A673 (cell line): ENCODE results near the gene KAZN. TPM values are rescaled to one million over a fixed set of nuclear protein-coding genes. Genes with fewer than 3 reads are reported as not detected.

ENCODE experiments used
- BruUV-seq: library from RNA; stranded (reverse); fragments of 400-500 nt; replicated peaks from 2 replicates; lab custom pipeline; 2021; lab: Mats Ljungman, UMichigan
- CTCF ChIA-PET: fragments of 300-600 bp; sonication (Branson Sonifier 250); formaldehyde crosslinking; loops from one replicate; lab custom pipeline; 2022; ENCODE audit warnings: antibody characterized with exemption; lab: Charles Lee
- POLR2A ChIA-PET: fragments of 300-600 bp; sonication (Branson Sonifier 250); formaldehyde crosslinking; loops from one replicate; lab custom pipeline; 2022; ENCODE audit warnings: antibody characterized with exemption; ENCODE audit not compliant: low non-redundant PET; lab: Charles Lee
- DNase-seq: peaks from one replicate; pipeline ENCODE4 v3.0.0-alpha.2; 2015; ENCODE audit warnings: low spot score
- H3K27ac ChIP-seq: fragments of 200-600 bp; sonication (generic); 2 replicates; pipeline ENCODE4 v1.5.1; 2016; ENCODE audit warnings: mixed run types, low read depth, mild to moderate bottlenecking, mixed read lengths, antibody characterized with exemption, low read length; ENCODE audit not compliant: poor library complexity, severe bottlenecking
- H3K27me3 ChIP-seq: fragments of 200-600 bp; sonication (generic); replicated peaks from 2 replicates; pipeline ENCODE4 v1.6.1; 2017; ENCODE audit warnings: mixed run types, low read depth, mild to moderate bottlenecking, mixed read lengths, antibody characterized with exemption, low read length; ENCODE audit not compliant: insufficient read depth, poor library complexity
- H3K36me3 ChIP-seq: fragments of 200-600 bp; sonication (generic); 2 replicates; pipeline ENCODE4 v1.6.1; 2016; ENCODE audit warnings: mixed run types, mild to moderate bottlenecking, mixed read lengths, antibody characterized with exemption, low read length; ENCODE audit not compliant: insufficient read depth, poor library complexity, severe bottlenecking
- H3K4me1 ChIP-seq: fragments of 200-600 bp; sonication (generic); 2 replicates; pipeline ENCODE4 v1.6.1; 2017; ENCODE audit warnings: mixed run types, mild to moderate bottlenecking, mixed read lengths, antibody characterized with exemption, low read length; ENCODE audit not compliant: insufficient read depth, poor library complexity, severe bottlenecking
- H3K4me3 ChIP-seq: fragments of 200-600 bp; sonication (generic); 2 replicates; pipeline ENCODE4 v1.5.1; 2016; ENCODE audit warnings: low read depth, mixed run types, mild to moderate bottlenecking, mixed read lengths, low read length; ENCODE audit not compliant: poor library complexity, severe bottlenecking
- H3K9me3 ChIP-seq: fragments of 200-600 bp; sonication (generic); 2 replicates; pipeline ENCODE4 v1.6.1; 2016; ENCODE audit warnings: mixed run types, low read depth, mild to moderate bottlenecking, mixed read lengths, antibody characterized with exemption, low read length; ENCODE audit not compliant: poor library complexity, severe bottlenecking
- EZH2 ChIP-seq: fragments of 200-600 bp; sonication (generic); IDR thresholded peaks from 2 replicates; pipeline ENCODE4 v1.6.1; 2017; ENCODE audit warnings: borderline replicate concordance, low read depth, mild to moderate bottlenecking, mixed read lengths, antibody characterized with exemption, low read length; ENCODE audit not compliant: poor library complexity, severe bottlenecking
- intact Hi-C: fragments of 100-400 bp; cut with micrococcal nuclease; formaldehyde crosslinking; loops from one replicate; pipeline ENCODE4 v1.10.0; 2022; ENCODE audit not compliant: unreplicated experiment
- total RNA-seq: library from RNA; stranded (reverse); gene quantifications from 2 replicates; pipeline ENCODE4 v1.2.3, GENCODE V29; 2021
- TF ChIP-seq, protein P1 (sequence below): fragments of 300-800, 200-600 bp; sonication (generic); conservative IDR thresholded peaks from 2 replicates; pipeline ENCODE4 v1.5.1; 2017; ENCODE audit warnings: low read depth, mild to moderate bottlenecking, antibody characterized with exemption, low read length, moderate library complexity, mixed read lengths

The KAZN gene
- total RNA-seq, 1 experiment from 2014 or later = 8.0 TPM

- H3K27ac ChIP-seq = no peak overlapping the region
- no peak overlapping the region for H3K4me3 ChIP-seq
- DNase-seq = no peak
- TF ChIP-seq, protein P1, sequence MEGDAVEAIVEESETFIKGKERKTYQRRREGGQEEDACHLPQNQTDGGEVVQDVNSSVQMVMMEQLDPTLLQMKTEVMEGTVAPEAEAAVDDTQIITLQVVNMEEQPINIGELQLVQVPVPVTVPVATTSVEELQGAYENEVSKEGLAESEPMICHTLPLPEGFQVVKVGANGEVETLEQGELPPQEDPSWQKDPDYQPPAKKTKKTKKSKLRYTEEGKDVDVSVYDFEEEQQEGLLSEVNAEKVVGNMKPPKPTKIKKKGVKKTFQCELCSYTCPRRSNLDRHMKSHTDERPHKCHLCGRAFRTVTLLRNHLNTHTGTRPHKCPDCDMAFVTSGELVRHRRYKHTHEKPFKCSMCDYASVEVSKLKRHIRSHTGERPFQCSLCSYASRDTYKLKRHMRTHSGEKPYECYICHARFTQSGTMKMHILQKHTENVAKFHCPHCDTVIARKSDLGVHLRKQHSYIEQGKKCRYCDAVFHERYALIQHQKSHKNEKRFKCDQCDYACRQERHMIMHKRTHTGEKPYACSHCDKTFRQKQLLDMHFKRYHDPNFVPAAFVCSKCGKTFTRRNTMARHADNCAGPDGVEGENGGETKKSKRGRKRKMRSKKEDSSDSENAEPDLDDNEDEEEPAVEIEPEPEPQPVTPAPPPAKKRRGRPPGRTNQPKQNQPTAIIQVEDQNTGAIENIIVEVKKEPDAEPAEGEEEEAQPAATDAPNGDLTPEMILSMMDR = no peak
- no peak for TF ChIP-seq EZH2
- POLR2A ChIA-PET = no interaction called here
- BruUV-seq = no TSS peak
- no peaks in the 10 kb centered on the region for H3K27me3 ChIP-seq
- no peaks in the 10 kb centered on the region for H3K4me1 ChIP-seq
- intact Hi-C loops = no loop called here
- no peaks in the 10 kb centered on the region for H3K9me3 ChIP-seq
- CTCF ChIA-PET = no interaction called here
- H3K36me3 ChIP-seq = no peaks in the 10 kb centered on the region
Measured at GRCh38 chr1:14725238-14725637, 126.8 kb downstream of the KAZN start.

GRCh38 chr1:14725695-14726094 lies 127.2 kb downstream of the KAZN start:
- Histone ChIP-seq H3K4me1 (no peaks in the 10 kb centered on the region), H3K27ac (no peak overlapping the region), H3K4me3 (no peak overlapping the region), H3K36me3 (no peaks in the 10 kb centered on the region), H3K9me3 (no peaks in the 10 kb centered on the region), H3K27me3 (no peaks in the 10 kb centered on the region)
- CTCF ChIA-PET = no interaction called here
- no peak for DNase-seq
- intact Hi-C loops = no loop called here
- POLR2A ChIA-PET = no interaction called here
- BruUV-seq = no TSS peak
- no peak for TF ChIP-seq EZH2
- TF ChIP-seq, protein P1 = no peak

GRCh38 chr1:14726606-14727005 lies 128.1 kb downstream of the KAZN start:
- Histone ChIP-seq H3K36me3 (no peaks in the 10 kb centered on the region), H3K27me3 (no peaks in the 10 kb centered on the region), H3K9me3 (no peaks in the 10 kb centered on the region), H3K4me1 (no peaks in the 10 kb centered on the region), H3K4me3 (no peak overlapping the region), H3K27ac (no peak overlapping the region)
- CTCF ChIA-PET = no interaction called here
- BruUV-seq = no TSS peak
- POLR2A ChIA-PET = no interaction called here
- TF ChIP-seq, protein P1 = no peak
- TF ChIP-seq EZH2 = no peak
- intact Hi-C loops = no loop called here
- DNase-seq = no peak
